ENCODE data around the gene ZNF518B.

- no peak for TF ChIP-seq CTCF (IDR thresholded peaks at IDR 0.05)
- no peak for TF ChIP-seq POLR2A (IDR thresholded peaks at IDR 0.05)
- no peak for TF ChIP-seq EP300 (IDR thresholded peaks at IDR 0.05; ENCODE audit: low read depth)
- TF ChIP-seq POLR2AphosphoS5 (IDR thresholded peaks at IDR 0.05), result no peak
Observed at GRCh38 chr4:10482913-10483312, 25.7 kb upstream of the ZNF518B start.

Data from transverse colon (tissue), 4 donors.